Lung (tissue), 12 donors: ENCODE results near the gene PTCH2. TPM values are rescaled to one million over a fixed set of nuclear protein-coding genes. Genes with fewer than 3 reads are reported as not detected.

Source experiments
- ATAC-seq: fragments of 200-7000 bp; cut with Tn5 transposase; one replicate; pipeline ENCODE4 v1.9.1; 2020; ENCODE audit warnings: moderate number of reproducible peaks; ENCODE audit not compliant: insufficient read depth, low FRiP score
- DNase-seq, 3 donors: peaks; one replicate each; pipeline ENCODE4 v3.0.0-alpha.2; 2013 to 2017
- H3K27ac ChIP-seq, 2 donors: one replicate each; pipeline ENCODE4 v1.5.1; 2013; ENCODE audit warnings: mild to moderate bottlenecking in 2 of 2, moderate library complexity in 2 of 2, control low read depth in 1 of 2, inconsistent platforms in 1 of 2, low read depth in 1 of 2, low read length in 1 of 2
- H3K27me3 ChIP-seq, 3 donors: one replicate each; pipeline ENCODE4 v1.5.1; 2013; ENCODE audit warnings: low read length in 2 of 3; ENCODE audit not compliant: control insufficient read depth in 3 of 3, insufficient read depth in 3 of 3
- H3K36me3 ChIP-seq, 4 donors: one replicate each; pipeline ENCODE4 v1.5.1; 2013; ENCODE audit warnings: low read length in 4 of 4, mild to moderate bottlenecking in 1 of 4, moderate library complexity in 1 of 4; ENCODE audit not compliant: control insufficient read depth in 4 of 4, insufficient read depth in 4 of 4
- H3K4me1 ChIP-seq, 5 donors: one replicate each; pipeline ENCODE4 v1.5.1; 2013; ENCODE audit warnings: low read length in 5 of 5, mild to moderate bottlenecking in 2 of 5, moderate library complexity in 1 of 5; ENCODE audit not compliant: control insufficient read depth in 5 of 5, insufficient read depth in 5 of 5
- H3K4me3 ChIP-seq: one replicate; pipeline ENCODE4 v1.5.1; 2013; ENCODE audit warnings: mild to moderate bottlenecking, control low read depth, moderate library complexity
- H3K9ac ChIP-seq, 2 donors: one replicate each; pipeline ENCODE4 v1.5.1; 2013; ENCODE audit warnings: low read length in 2 of 2, control low read depth in 1 of 2; ENCODE audit not compliant: insufficient read depth in 1 of 2
- H3K9me3 ChIP-seq, 4 donors: one replicate each; pipeline ENCODE4 v1.5.1; 2013; ENCODE audit warnings: low read length in 3 of 4, mild to moderate bottlenecking in 1 of 4, moderate library complexity in 1 of 4; ENCODE audit not compliant: control insufficient read depth in 4 of 4, insufficient read depth in 3 of 4
- WGBS, 2 donors: extraction: QIAGEN DNeasy Blood & Tissue Kit; methylation state at CpG; one replicate each; pipeline ENCODE4 v1.1.7; 2013; 5-methylcytosine and 5-hydroxymethylcytosine counted together
- polyA plus RNA-seq, 2 donors: library from polyadenylated mRNA; stranded (reverse); fragments of 200-250 nt; gene quantifications; one replicate each; pipeline ENCODE4 v1.2.1, GENCODE V29; 2013
- total RNA-seq, 2 donors: library from RNA; depleted of rRNA in 1 of 2; stranded (reverse); fragments of >200 nt in 1 of 2; gene quantifications; one replicate each; pipeline ENCODE4 v1.2.1, GENCODE V29; 2014 to 2021
- TF ChIP-seq, protein P1 (sequence below): IDR thresholded peaks from 2 replicates; pipeline ENCODE4 v1.5.1; 2012; ENCODE audit warnings: mild to moderate bottlenecking; ENCODE audit errors: control extremely low read depth, extremely low read depth
- donor health status: control.
- donor health status: control.
- donor health status: Bipolar disorder and iron deficiency.
- donor health status: healthy.
- donor health status: DM: yes; HTN: yes; CAD: no.

Gene PTCH2
- total and polyA plus RNA-seq, 4 donors = 0.37 to 1.7 (median 0.66) TPM

DNA sequence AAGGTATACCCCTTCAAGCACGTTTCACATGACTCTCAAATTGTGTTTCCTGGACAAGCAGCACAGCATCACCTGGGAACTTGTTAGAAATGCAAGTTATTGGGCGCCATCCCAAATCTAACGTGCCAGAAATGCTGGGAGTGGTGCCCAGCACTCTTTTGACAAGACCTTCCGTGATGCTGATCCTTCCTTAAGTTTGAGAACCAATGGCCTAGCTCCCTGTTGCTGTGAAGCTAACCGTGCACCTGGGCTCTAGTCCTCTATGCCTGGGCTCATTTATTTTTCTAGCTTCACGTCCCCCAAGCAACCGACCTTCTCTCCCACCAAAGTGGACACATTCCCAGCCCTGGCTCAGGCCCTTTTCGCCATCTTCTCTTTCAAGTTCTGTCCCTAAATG is 59.4 kb downstream of the PTCH2 start:
- H3K4me1 ChIP-seq = peaks cover 5 to 30% (median 8%) of the 10 kb centered on the region in 5 donors
- peak; percentile 50 to 70 (median 65) for DNase-seq
- H3K27ac ChIP-seq = no peak overlapping the region
- 43 to 51% methylated on average over 8 of the region's 8 CpGs for WGBS, 2 donors
- no peak for ATAC-seq
- H3K36me3 ChIP-seq = peaks cover 4 to 20% (median 9%) of the 10 kb centered on the region in 4 donors
- peak overlapping the region in 1 of 2 donors; percentile 64 for H3K9ac ChIP-seq
- H3K4me3 ChIP-seq = no peak overlapping the region
- H3K27me3 ChIP-seq = no peaks in the 10 kb centered on the region
- TF ChIP-seq, protein P1, sequence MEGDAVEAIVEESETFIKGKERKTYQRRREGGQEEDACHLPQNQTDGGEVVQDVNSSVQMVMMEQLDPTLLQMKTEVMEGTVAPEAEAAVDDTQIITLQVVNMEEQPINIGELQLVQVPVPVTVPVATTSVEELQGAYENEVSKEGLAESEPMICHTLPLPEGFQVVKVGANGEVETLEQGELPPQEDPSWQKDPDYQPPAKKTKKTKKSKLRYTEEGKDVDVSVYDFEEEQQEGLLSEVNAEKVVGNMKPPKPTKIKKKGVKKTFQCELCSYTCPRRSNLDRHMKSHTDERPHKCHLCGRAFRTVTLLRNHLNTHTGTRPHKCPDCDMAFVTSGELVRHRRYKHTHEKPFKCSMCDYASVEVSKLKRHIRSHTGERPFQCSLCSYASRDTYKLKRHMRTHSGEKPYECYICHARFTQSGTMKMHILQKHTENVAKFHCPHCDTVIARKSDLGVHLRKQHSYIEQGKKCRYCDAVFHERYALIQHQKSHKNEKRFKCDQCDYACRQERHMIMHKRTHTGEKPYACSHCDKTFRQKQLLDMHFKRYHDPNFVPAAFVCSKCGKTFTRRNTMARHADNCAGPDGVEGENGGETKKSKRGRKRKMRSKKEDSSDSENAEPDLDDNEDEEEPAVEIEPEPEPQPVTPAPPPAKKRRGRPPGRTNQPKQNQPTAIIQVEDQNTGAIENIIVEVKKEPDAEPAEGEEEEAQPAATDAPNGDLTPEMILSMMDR = no peak
- H3K9me3 ChIP-seq = no peaks in the 10 kb centered on the region

DNA sequence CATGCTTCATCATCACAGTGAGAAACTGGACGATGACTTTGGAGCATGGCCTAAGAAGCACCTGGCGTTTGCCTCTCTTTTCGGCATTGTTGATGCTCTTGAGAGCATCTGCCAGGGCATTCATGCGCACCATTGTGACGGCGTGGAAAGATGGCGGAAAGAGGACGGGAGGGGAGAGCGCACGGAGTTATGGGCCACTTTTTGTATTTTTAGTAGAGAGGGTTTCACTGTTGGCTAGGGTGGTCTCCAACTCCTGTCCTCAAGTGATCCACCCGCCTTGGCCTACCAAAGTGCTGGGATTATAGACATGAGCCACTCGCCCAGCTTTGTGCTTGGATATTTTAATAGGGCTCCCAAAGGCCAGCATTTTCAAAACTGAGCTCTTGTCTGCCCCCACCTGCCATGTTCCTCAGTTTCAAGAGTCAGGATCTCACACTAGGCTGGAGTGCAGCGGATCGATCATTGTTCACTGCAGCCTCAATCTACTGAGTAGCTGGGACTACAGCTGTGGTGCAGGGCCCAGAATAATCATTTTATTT is 62.4 kb downstream of the PTCH2 start:
- Histone ChIP-seq H3K9me3 (no peaks in the 10 kb centered on the region), H3K27me3 (no peaks in the 10 kb centered on the region), H3K36me3 (peaks cover 12 to 36% (median 30%) of the 10 kb centered on the region in 4 donors), H3K4me1 (peaks cover under 1 to 42% (median 15%) of the 10 kb centered on the region in 5 donors), H3K27ac (no peak overlapping the region), H3K9ac (no peak overlapping the region), H3K4me3 (no peak overlapping the region)
- ATAC-seq (no peak), DNase-seq (no peak)
- 96% methylated on average over 14 of the region's 14 CpGs for WGBS, 2 donors
- TF ChIP-seq, protein P1 = no peak

DNA sequence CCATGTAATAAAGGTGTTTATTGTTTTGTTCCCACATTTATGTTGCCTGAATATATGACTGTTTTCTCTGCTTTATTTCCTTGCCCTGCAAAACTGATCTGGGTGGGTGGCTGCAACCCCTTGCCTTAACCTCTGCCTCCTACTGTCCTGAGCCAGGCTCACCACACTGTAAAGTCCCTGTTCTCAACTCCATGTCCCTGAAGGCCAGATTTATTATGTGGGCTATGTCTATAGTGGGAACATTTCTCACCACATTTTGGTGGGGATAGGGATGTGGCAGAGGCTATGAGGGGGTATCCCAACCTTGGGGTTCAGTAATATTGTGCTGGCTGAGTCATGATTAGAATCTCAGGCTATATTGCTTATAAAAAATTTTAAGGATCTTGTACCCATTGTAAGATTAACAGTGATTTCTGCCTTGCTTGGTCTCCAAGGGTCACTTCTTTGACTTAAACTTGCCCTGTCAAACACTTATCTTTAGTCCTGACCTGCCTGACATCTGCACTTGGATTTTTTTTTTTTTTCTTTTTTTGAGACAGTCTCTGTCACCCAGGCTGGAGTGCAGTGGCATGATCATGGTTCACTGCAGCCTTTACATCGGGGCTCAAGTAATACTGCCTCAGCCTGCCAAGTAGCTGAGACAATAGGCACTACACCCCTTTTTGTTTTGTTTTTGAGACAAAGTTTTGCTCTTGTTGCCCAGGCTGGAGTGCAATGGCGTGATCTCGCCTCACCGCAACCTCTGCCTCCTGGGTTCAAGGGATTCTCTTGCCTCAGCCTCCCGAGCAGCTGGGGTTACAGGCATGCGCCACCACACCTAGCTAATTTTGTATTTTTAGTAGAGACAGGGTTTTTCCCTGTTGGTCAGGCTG is 64.1 kb downstream of the PTCH2 start:
- Histone ChIP-seq H3K27ac (peak overlapping the region in 1 of 2 donors; percentile 16), H3K4me1 (peaks cover 0 to 33% (median 17%) of the 10 kb centered on the region in 5 donors), H3K36me3 (peaks cover 12 to 36% (median 30%) of the 10 kb centered on the region in 4 donors), H3K27me3 (no peaks in the 10 kb centered on the region), H3K9ac (no peak overlapping the region), H3K4me3 (no peak overlapping the region), H3K9me3 (no peaks in the 10 kb centered on the region)
- no peak for DNase-seq
- ATAC-seq = no peak
- TF ChIP-seq, protein P1 = no peak
- WGBS, 2 donors = 90 to 93% methylated on average over 6 of the region's 6 CpGs
